ENCODE results near the gene SIAH2. TPM values are rescaled to one million over a fixed set of nuclear protein-coding genes. Genes with fewer than 3 reads are reported as not detected.

SIAH2 gene
- total RNA-seq, 2 experiments from 2014 or later = 22.2 to 29.1 TPM

GRCh38 chr3:150699068-150699639 lies 63.8 kb downstream of the SIAH2 start:
- Histone ChIP-seq H2AFZ (ENCODE audit: low read length) (no peak overlapping the region), H3K4me2 (ENCODE audit: low read length) (no peak overlapping the region), H3K9me3 (ENCODE audit: low read length) (no peaks in the 10 kb centered on the region), H3K27ac (ENCODE audit: low read depth, low read length, poor library complexity, severe bottlenecking) (no peak overlapping the region), H4K20me1 (ENCODE audit: insufficient read depth, low read length) (no peaks in the 10 kb centered on the region), H3K79me2 (ENCODE audit: insufficient read depth, low read depth, low read length) (no peaks in the 10 kb centered on the region), H3K4me3 (ENCODE audit: low read depth, low read length, poor library complexity, severe bottlenecking) (no peak overlapping the region), H3K4me1 (ENCODE audit: insufficient read depth, low read length, poor library complexity, severe bottlenecking) (peaks cover 7% of the 10 kb centered on the region), H3K9me2 (ENCODE audit: insufficient read depth, low read length) (no peaks in the 10 kb centered on the region), H3K36me3 (ENCODE audit: insufficient read depth, low read length) (no peaks in the 10 kb centered on the region)
- no peak for TF ChIP-seq EZH2phosphoT487 (IDR thresholded peaks at IDR 0.05; ENCODE audit: borderline replicate concordance, low read depth, low read length)
- TF ChIP-seq, protein P1, sequence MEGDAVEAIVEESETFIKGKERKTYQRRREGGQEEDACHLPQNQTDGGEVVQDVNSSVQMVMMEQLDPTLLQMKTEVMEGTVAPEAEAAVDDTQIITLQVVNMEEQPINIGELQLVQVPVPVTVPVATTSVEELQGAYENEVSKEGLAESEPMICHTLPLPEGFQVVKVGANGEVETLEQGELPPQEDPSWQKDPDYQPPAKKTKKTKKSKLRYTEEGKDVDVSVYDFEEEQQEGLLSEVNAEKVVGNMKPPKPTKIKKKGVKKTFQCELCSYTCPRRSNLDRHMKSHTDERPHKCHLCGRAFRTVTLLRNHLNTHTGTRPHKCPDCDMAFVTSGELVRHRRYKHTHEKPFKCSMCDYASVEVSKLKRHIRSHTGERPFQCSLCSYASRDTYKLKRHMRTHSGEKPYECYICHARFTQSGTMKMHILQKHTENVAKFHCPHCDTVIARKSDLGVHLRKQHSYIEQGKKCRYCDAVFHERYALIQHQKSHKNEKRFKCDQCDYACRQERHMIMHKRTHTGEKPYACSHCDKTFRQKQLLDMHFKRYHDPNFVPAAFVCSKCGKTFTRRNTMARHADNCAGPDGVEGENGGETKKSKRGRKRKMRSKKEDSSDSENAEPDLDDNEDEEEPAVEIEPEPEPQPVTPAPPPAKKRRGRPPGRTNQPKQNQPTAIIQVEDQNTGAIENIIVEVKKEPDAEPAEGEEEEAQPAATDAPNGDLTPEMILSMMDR (conservative IDR thresholded peaks at IDR 0.05; ENCODE audit: low read length) = no peak
- POLR2A ChIA-PET = interaction anchor here (0.5 to 1.1 kb wide), 2 partner anchors 94 to 123 kb away, joined by 3 read pairs; no protein-coding TSS in a partner anchor
- DNase-seq (ENCODE audit: low spot score) = no peak
- intact Hi-C loops (cut with micrococcal nuclease; ENCODE audit: unreplicated experiment) = no loop called here
- CTCF ChIA-PET (ENCODE audit: unreplicated experiment) = no interaction called here
- no TSS peak for BruUV-seq (replicated peaks)

DNA sequence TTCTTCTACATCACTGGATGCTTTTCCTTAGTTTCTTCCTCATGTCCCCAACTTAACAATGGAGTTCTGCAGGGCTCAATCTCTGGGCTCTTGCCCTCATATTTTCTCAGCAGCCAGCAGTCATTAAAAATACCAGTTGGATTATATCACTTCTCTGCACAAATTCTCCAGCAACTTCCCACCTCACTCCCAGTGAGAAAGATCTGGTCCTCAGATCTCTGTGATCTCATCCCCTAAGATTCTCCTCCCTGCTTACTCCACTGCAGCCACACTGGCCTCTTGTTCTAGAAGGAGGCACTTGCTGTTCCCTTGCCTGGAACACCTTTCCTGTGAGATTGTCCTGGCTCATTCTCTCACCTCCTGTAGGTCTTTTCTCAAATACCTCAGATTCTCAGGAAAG lies 65.3 kb downstream of the SIAH2 start:
- H3K9me2 ChIP-seq (ENCODE audit: insufficient read depth, low read length) = no peaks in the 10 kb centered on the region
- H3K4me1 ChIP-seq (ENCODE audit: insufficient read depth, low read length, poor library complexity, severe bottlenecking) = no peaks in the 10 kb centered on the region
- H4K20me1 ChIP-seq (ENCODE audit: insufficient read depth, low read length) = no peaks in the 10 kb centered on the region
- H3K4me2 ChIP-seq (ENCODE audit: low read length) = no peak overlapping the region
- ChIA-PET POLR2A (no interaction called here), CTCF (ENCODE audit: unreplicated experiment) (no interaction called here)
- BruUV-seq (replicated peaks) = no TSS peak
- H3K4me3 ChIP-seq (ENCODE audit: low read depth, low read length, poor library complexity, severe bottlenecking) = no peak overlapping the region
- intact Hi-C loops (cut with micrococcal nuclease; ENCODE audit: unreplicated experiment) = no loop called here
- no peak for DNase-seq (ENCODE audit: low spot score)
- peaks cover 11% of the 10 kb centered on the region; the same call in 1 of the 2 replicates for H3K9me3 ChIP-seq (ENCODE audit: low read length)
- no peaks in the 10 kb centered on the region for H3K36me3 ChIP-seq (ENCODE audit: insufficient read depth, low read length)
- no peak for TF ChIP-seq EZH2phosphoT487 (IDR thresholded peaks at IDR 0.05; ENCODE audit: borderline replicate concordance, low read depth, low read length)
- TF ChIP-seq, protein P1 (conservative IDR thresholded peaks at IDR 0.05; ENCODE audit: low read length) = no peak
- no peak overlapping the region for H2AFZ ChIP-seq (ENCODE audit: low read length)
- H3K27ac ChIP-seq (ENCODE audit: low read depth, low read length, poor library complexity, severe bottlenecking) = no peak overlapping the region
- no peaks in the 10 kb centered on the region for H3K79me2 ChIP-seq (ENCODE audit: insufficient read depth, low read depth, low read length)

- no TSS peak for BruUV-seq (replicated peaks)
- POLR2A ChIA-PET = interaction anchor here (1.0 to 1.3 kb wide), 2 partner anchors 11 to 93 kb away, joined by 3 to 5 read pairs; no protein-coding TSS in a partner anchor
- no peaks in the 10 kb centered on the region for H3K9me2 ChIP-seq (ENCODE audit: insufficient read depth, low read length)
- H3K4me3 ChIP-seq (ENCODE audit: low read depth, low read length, poor library complexity, severe bottlenecking) = no peak overlapping the region
- CTCF ChIA-PET (ENCODE audit: unreplicated experiment) = no interaction called here
- no peaks in the 10 kb centered on the region for H3K79me2 ChIP-seq (ENCODE audit: insufficient read depth, low read depth, low read length)
- intact Hi-C loops (cut with micrococcal nuclease; ENCODE audit: unreplicated experiment) = no loop called here
- DNase-seq (ENCODE audit: low spot score) = peak; percentile 25
- H3K4me1 ChIP-seq (ENCODE audit: insufficient read depth, low read length, poor library complexity, severe bottlenecking) = no peaks in the 10 kb centered on the region
- peaks cover 41% of the 10 kb centered on the region for H3K9me3 ChIP-seq (ENCODE audit: low read length)
- H3K27ac ChIP-seq (ENCODE audit: low read depth, low read length, poor library complexity, severe bottlenecking) = no peak overlapping the region
- TF ChIP-seq EZH2phosphoT487 (IDR thresholded peaks at IDR 0.05; ENCODE audit: borderline replicate concordance, low read depth, low read length) = no peak
- TF ChIP-seq, protein P1 (conservative IDR thresholded peaks at IDR 0.05; ENCODE audit: low read length) = no peak
- no peaks in the 10 kb centered on the region for H4K20me1 ChIP-seq (ENCODE audit: insufficient read depth, low read length)
- H2AFZ ChIP-seq (ENCODE audit: low read length) = no peak overlapping the region
- H3K4me2 ChIP-seq (ENCODE audit: low read length) = no peak overlapping the region
- no peaks in the 10 kb centered on the region for H3K36me3 ChIP-seq (ENCODE audit: insufficient read depth, low read length)
Measured at GRCh38 chr3:150691414-150692040, 71.4 kb downstream of the SIAH2 start.

Data from OCI-LY7 (cell line).